H1 (cell line): Measurements from ENCODE around the gene ARHGEF7. TPM values are rescaled to one million over a fixed set of nuclear protein-coding genes. Genes with fewer than 3 reads are reported as not detected.

ENCODE experiments used
- CREB1 ChIP-seq: IDR thresholded peaks from 2 replicates; pipeline ENCODE4 v1.6.1; 2012; ENCODE audit warnings: inconsistent platforms
- CTCF ChIP-seq, 3 experiments: IDR thresholded peaks; 1 replicate in 2 of 3; 2 replicates in 1 of 3; pipeline versions ENCODE4 v1.5.1 to v1.6.1; 2011; ENCODE audit warnings: low read length in 3 of 3, mild to moderate bottlenecking in 3 of 3, inconsistent platforms in 2 of 3, low read depth in 1 of 3, moderate library complexity in 1 of 3; ENCODE audit not compliant: insufficient read depth in 1 of 3; ENCODE audit errors: control extremely low read depth in 1 of 3
- GTF2F1 ChIP-seq: IDR thresholded peaks from 2 replicates; pipeline ENCODE4 v1.6.1; 2012; ENCODE audit warnings: low read depth, low read length, improper control_type of control experiment, borderline replicate concordance
- HDAC2 ChIP-seq, 2 experiments: fragments of 300-600 bp in 1 of 2; sonication (generic) in 1 of 2; IDR thresholded peaks; 2 replicates each; pipeline ENCODE4 v1.6.1; 2011 to 2012; ENCODE audit warnings: low read depth in 2 of 2, low read length in 2 of 2, mild to moderate bottlenecking in 2 of 2, moderate library complexity in 2 of 2, borderline replicate concordance in 1 of 2, inconsistent platforms in 1 of 2
- HDAC6 ChIP-seq: IDR thresholded peaks from one replicate; pipeline ENCODE4 v1.7.1; 2012; ENCODE audit warnings: low read depth, mild to moderate bottlenecking, inconsistent platforms, low read length, moderate library complexity
- KDM5A ChIP-seq: fragments of 200-600 bp; IDR thresholded peaks from 2 replicates; pipeline ENCODE4 v1.7.1; 2012; ENCODE audit warnings: mild to moderate bottlenecking, low read length, inconsistent platforms, mixed read lengths
- MAFK ChIP-seq: IDR thresholded peaks from 2 replicates; pipeline ENCODE4 v1.6.1; 2012; ENCODE audit warnings: low read depth, mild to moderate bottlenecking, improper control_type of control experiment, low read length
- RNF2 ChIP-seq: fragments of 200-900, 300-1000 bp; sonication (generic); IDR thresholded peaks from 2 replicates; pipeline ENCODE4 v1.7.1; 2016; ENCODE audit warnings: borderline replicate concordance, low read depth, mild to moderate bottlenecking, antibody characterized with exemption, low read length; ENCODE audit not compliant: poor library complexity, severe bottlenecking; ENCODE audit errors: missing control alignments
- SIX5 ChIP-seq: IDR thresholded peaks from 2 replicates; pipeline ENCODE4 v1.6.1; 2011; ENCODE audit warnings: mild to moderate bottlenecking, low read depth, low read length
- TAF7 ChIP-seq: optimal IDR thresholded peaks from 2 replicates; pipeline ENCODE3; 2011; ENCODE audit warnings: low read depth, mild to moderate bottlenecking, inconsistent platforms, low read length, moderate library complexity, borderline replicate concordance
- polyA plus RNA-seq, 7 experiments: library from polyadenylated mRNA; depleted of rRNA in 3 of 7; stranded (reverse) in 5 of 7; unstranded in 2 of 7; fragments of >200 nt in 5 of 7; fragments of 200-250 nt in 2 of 7; gene quantifications; 1 replicate in 5 of 7; 2 replicates in 1 of 7; 4 replicates in 1 of 7; pipeline versions ENCODE4 v1.2.1 to v1.2.3, GENCODE V29; 2011 to 2013; ENCODE audit warnings: missing spikeins in 2 of 7, mixed read lengths in 2 of 7
- total RNA-seq: library from RNA; stranded (reverse); fragmentation: NEBNext Ultra II Directional; extraction: Animal tissue kit (Norgen Biotek cat#: 25700); gene quantifications from 2 replicates; pipeline ENCODE4 v1.2.1, GENCODE V29; 2021

ARHGEF7 gene
- total and polyA plus RNA-seq, 2 of the 8 experiments (the other 6 are each of a cell fraction or from before 2014, with no cell fraction given): 26.2 to 56.5 TPM

GRCh38 chr13:111249637-111250360 is 134.7 kb downstream of the ARHGEF7 start (continued):
- TF ChIP-seq RNF2 (no peak), TAF7 (no peak), SIX5 (no peak), CTCF (IDR thresholded peaks at IDR 0.05; ENCODE audit: control extremely low read depth in 1 of 3, insufficient read depth in 1 of 3, low read depth in 1 of 3, low read length in 3 of 3) (no peak), HDAC6 (no peak), KDM5A (no peak), GTF2F1 (no peak), MAFK (no peak), HDAC2 (IDR thresholded peaks at IDR 0.05; ENCODE audit: borderline replicate concordance in 1 of 2, low read depth in 2 of 2, low read length in 2 of 2) (no peak), CREB1 (no peak)
